ENCODE results near the gene TRPV5.

TRPV5 gene

DNA sequence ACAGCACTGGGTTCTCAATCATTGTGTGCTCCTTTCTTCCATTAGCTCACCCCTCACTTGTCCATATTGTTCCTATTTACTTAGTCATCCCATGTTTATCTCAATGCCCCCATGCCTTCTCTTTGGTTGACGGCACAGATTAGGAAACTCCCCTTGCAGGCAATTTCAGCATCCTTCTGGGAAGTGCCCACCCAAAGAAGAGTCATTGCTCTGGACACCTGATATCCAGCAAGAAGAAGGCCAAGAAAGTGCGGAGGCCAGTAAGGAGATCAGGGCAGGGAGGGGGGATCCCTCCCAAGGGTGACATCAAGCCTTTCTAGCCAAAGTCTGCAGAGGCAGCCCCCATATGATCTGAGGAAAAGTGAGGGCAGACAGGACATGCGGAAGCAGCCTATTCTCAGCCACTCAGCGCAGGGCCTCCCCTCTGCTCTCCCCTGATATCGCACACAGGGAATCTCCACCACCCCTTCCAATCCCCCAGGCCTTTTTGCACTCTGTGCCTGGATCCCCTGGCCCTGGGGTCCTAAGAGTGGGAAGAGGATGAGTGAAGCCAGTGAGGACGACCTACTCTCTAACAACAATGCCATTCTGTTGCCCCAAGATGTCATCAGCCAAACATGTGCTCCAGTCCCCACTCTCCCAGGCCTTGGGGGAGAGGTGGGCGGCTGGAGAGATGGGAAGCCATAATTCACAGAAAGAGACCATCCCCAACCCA, 49.8 kb downstream of the TRPV5 start:
- no peak for DNase-seq

DNA sequence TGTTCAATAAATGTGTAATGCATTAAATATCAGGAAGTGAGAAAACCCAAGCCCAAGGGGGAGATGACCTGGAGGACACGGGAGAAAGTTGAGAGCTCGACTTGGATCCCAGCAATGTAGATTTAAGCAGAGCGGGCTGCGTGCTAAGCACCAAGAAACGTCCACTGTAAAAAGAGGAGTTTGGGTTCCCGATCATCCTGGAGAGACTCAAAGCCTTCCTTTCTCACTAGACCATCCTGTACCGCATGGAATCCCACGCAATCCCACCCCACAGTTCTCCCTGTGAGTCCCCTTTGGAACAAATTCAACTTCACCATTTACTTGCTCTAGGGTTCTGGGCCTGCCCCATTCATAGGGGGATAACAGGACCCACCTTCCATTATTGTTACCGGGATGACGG, 50.4 kb downstream of the TRPV5 start:
- DNase-seq, result no peak

DNA sequence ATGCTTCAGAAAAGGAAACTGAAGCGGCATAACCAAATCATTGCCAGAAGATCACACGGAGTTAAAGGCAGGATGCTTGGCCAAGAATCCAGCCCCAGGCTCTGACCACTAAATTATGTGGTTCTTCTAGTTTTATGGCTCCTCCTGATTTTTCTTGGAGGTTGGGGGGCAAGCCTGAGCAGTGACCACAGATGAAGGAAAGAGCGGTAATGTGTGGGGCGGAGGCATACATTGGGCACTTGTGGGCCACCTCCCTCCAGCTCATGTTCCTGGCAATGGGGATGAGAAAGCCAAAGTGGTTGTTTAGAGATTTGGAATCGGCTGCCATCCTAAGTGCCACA, 51.2 kb downstream of the TRPV5 start:
- DNase-seq, result no peak

DNA sequence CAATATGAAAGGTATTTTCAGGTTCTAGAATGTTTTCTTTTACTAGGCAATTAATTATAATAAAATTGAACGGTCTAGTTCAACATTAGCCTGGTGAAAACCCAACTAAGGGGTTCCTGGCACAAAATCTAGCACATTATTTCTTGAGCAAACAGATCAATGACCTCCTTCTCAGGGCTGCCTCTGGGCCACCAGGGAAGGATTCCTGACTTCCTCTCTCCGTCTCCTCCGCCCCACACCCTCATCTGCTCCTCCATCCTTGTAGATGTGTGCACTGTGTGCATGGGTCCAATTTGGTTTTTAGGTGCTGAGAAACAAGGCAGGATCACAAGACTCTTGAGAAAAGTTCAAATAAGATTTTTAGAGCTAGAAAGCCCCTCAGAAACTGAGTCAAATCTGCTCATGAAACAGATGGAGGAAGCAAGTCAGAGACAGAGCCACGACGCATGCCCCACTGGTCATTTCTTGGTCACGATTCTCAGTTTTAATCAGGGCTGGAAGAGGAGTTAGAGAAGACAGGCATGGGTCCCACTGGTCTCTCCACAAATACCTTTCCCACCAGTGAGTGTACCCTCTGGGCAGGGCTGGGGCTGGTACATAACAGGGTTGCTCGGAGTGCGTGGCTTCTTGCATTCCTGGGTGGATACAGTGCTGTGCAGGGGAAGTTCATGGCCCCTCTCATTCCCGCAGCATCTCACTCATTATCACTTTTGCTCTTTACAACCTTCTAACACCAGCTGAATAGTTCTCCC, 51.8 kb downstream of the TRPV5 start:
- no peak for DNase-seq

DNA sequence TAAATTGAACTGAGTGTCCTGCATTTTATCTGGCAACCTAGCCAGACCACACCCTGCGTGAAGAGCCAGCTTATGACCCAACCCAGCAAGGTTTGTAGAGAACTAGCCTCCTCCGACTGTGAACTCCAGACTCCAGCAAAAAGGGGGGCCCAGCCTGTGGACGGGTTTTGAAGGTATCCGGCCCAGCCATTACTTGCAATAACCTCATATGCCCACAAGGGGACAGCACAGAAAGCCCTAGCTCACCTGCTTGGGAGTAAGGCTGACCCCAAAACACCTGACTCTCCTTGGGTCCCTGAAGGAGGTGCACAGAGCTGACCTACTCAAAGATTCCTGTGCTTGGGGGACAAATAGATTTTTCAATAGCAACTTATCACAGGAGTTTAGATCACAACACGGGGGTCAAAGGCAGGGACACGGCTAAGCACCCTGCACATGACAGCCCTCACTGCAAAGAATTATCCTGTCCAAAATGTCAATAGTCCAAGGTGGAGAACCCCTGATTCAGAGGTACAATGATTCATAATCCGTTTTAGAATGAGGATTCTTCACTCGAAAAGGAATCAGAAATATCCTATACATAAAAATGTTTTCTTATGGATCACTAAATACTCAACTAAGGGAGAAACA, 52.6 kb downstream of the TRPV5 start:
- DNase-seq, result no peak

DNA sequence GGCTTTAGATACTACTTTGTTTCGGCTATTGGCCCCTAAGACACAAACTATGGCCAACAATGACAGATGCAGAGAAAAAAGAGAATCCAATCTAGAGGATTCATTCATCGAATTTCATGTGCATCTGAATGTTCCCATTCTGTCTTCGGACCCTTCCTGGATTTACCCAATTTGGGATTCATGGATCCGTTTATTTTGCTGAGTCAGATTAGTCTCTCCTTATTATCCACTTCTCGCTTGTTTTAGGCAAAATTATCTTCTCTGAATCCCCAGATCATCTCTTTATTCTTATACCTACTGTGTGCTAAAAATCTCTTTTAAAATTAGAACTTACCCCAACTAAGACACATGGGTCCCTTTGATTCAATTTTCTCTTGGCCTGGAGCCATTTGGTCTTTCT, 54.5 kb downstream of the TRPV5 start:
- DNase-seq, result no peak

DNA sequence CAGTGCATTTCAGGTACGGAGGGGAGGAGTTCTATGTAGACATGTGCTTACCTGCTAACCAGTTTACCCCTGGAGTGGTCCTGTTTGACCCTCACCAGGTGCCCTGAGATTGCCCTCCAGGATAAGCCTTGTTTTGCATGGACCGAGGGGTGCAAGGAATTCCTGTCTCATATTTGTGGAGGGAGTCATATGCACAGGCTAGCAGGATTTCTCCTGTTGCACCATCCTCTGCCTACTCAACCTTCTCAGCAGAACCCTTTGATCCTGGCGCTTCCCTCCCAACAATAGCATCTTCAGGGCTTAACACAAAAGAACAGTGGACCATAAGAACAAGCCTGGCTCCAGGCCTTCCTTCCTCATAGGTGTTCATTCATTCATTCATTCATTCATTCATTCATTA, 55.2 kb downstream of the TRPV5 start:
- DNase-seq, result no peak

DNA sequence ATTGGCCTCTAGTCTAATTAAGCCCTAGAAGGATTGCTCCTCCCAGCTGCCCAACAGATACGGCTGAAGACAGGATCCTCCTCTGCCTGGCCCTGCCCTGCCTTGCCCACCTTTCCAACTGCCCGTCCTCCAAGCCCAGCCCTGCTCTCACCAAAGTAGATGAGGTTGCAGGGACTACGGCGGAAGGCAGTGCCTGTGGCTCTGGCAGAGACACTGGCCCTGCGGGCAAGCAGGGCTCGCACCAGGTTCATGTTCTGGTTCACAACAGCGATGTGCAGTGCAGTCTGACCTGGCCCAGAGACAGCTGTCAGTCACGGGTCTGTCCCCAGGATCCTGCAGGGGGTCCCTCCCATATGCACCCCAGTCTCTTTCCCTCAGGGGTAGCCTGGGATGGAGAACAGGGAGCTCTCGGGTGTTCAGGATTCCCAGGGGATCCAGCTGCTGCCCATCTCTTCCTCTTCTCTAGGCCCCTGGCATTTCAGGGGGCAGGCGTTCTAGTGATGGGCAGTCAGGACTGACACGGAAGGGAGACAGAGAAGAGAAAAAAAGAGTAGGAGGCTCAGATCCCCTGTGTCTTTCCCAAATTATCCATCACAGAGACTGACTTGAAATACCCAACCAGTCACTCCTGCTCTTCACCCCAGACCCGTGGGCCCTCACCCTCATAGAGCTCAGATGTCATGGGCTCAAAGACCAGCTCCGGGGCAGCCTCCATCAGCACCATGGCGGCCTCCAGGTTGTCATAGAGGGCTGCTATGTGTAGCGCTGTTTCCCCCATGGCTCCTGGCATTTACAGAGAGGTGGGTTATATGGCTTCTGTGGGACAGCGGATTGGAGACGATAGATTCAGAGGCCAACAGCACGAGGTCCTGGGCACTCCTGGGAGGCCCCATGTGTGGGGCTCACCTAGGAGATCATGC, 56.3 kb downstream of the TRPV5 start:
- DNase-seq, result no peak

DNA sequence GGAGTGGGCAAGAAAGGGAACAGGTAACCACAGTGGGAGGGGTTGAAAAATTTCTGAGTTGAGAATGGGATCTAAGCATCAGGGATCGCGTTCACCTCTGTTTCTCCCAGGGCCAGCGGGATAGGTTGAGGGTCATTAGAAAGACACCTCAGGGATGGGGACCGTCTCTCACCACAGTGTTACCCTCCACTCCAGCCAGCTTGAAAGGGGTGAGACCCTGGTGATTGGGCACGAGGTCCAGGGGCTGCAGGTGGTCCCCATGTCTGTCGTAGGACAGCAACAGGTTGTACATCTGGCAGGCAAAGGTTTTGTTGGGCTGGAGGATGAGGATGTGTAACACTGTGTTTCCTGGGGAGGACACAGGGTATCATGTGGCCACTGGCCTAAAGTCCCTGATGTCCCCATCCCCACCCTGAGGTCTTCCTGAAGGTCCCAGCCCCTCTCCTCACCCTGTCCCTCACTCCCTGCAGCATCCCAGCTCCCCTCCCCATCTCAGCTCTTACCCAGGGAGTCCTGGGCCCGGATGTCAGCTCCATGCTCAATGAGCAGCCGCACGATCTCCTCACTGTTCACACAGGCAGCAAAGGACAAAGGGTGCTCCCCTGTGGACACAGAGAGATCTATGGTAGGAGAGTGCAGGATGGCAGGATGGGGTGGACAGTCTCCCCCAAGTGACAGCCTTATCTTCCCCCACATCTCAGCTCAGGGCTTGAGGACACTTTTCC, 57.1 kb downstream of the TRPV5 start:
- DNase-seq, result no peak

DNA sequence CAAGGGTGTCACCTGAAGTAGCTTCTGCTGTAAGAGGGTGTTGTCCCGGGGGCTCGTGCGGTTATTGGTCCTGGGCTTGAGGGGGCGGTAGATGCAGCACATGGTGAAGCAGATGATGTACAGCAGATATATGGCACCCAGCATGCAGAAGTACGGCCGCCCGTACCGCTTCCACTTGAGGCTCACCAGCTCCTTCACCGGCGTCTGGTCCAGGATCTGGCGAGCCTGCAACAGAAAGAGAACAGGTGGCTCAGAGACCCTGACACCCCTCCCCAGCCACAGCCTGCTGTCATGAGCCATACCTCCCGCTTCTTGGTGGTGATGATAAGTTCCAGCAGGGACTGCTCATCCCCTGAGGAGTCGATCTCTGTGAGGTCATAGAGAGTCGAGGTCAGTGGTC, 58.1 kb downstream of the TRPV5 start:
- no peak for DNase-seq

DNA sequence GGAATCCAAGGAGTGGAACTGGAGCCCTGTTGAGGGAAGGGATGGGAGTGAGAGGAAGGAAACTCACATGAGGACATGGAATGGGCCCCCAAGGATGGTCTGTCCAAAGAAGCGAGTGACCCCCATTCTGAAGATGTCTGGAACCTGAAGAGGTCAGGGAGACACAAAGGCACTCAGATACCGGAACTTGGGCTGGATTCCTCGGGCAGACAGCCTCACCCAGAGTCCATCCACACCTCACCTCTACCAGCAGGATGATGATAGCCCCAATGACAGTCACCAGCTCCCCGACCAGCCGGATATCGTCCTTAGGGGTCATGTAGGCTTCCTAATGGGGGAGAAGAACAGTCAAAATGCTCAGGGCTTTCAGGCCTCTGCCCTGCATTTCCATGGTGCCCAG, 58.7 kb downstream of the TRPV5 start:
- no peak for DNase-seq

DNA sequence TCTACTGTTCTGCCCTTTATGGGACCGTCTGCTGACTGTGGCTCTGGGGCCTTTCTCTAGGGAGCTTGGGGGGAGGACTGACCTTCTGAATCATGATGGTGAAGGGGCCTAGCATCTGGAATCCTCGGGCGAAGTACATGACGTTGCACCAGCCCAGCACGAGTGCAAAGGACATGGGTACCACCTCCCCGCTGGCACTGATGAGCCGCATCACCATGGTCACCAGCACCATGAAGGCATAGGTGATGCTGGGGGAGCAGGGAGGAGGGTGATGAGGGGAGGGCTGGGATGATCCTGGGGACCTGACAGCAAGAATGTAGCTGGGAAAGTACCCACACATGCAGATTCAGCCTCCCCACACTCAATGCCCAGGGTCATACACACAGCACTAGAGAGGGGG, 59.1 kb downstream of the TRPV5 start:
- no peak for DNase-seq

DNA sequence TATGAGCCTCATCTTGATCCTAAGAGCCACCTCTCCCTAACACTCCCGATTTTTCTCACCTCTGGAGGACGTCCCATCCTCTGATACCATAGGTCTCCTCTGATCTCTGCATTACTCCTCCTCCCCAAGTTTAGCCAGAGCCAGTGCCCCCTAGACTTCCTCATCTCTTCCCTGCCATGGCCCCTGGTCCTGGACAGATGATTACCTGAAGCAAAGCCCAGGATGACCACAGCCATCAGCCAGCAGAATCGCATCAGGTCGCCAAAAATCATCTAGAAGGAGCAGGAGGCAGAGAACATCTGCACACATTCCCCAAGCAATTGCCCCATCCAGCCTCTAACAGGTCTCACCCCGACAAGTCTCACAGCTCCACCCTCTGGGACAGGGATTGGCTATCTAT, 59.7 kb downstream of the TRPV5 start:
- DNase-seq, result no peak

DNA sequence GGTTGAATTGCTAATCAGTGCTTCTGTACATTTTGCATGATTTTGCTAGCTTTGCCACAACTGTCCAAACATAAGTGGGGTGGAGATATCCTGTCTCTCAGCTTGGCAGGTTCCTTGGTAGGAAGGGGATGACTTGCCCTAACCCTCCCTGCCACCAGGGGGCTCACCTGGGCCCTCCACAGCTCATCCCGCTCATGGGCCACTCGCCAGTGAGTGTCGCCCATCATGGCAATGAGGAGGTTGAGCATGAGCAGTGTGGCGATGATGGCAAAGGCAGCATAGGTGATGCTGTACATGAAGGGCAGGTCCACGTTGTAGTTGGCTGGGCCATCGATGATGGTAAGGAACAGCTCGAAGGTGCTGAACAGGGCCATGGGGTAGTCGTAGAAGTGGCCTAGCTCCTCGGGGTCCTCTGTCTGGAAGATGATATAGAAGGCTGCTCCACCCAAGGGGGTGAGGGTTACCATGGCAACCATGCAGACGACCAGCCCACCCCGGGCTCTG, 60.2 kb downstream of the TRPV5 start:
- no peak for DNase-seq

DNA sequence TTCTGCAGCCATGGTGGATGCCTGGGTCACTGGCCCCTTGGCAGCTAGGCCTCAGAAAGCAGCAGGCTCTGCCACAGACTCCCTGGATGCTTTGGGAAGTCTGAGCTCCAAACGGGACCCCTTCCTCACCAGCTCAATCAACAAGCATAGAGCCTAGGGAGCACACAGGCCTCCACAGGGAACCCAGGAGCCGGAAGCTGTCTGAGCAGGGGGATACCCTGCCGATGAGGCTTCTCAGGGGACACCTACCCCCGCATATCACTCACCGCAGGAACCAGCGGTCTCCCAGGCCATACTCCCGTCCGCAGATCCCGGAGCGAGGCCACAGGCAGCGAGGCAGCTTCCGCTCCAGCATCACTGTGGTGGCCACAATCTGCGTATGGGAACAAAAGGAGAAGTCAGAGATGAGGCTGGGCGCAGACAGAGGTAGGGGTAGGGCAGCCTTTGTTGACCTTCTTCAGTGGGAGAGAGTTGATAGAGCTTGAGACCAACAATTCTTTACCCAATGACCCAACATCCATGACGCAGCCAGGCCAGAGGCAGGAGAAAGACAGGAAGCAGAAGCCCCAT, 61.4 kb downstream of the TRPV5 start:
- DNase-seq, result no peak

DNA sequence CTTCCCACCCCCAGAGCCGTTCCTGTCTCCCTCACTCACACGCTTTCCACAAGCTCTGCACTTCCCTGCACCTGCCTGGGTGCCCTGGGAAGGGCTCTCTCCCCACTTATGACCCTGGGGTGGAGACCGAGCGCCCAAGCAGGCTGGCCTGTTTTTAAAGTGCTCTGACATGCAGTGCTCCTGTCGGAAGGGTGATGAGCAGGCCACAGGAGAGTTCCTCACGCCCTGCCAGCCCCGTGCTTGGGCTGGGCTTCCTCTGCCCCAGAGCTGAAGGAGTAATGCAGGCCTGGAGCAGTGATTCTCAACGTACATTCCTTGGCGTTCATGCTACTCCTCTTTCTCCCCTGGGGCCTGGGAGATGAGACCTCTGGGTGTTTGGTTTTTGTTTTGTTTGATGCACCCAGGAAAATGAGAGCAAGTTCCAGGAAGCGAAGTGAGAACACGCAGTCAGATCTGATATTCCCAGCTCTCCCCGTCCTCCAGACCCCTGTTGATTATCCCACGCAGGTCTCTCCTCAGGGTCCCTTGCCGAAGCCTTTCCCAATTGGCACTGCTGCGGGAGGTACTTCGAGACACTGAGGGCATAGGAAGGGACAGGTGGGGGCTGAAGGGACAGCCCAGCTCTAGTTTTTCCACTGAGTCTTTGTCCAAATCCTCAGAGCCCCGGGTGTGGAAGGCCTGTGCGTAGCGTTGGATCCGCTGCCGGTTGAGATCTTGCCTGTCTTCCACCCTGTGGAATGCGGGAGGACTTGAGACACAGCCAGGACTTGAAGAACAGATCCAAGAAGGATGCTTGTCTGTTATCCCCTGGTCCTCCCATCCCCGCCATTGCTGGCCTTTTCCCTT, 62.1 kb downstream of the TRPV5 start:
- no peak for DNase-seq

DNA sequence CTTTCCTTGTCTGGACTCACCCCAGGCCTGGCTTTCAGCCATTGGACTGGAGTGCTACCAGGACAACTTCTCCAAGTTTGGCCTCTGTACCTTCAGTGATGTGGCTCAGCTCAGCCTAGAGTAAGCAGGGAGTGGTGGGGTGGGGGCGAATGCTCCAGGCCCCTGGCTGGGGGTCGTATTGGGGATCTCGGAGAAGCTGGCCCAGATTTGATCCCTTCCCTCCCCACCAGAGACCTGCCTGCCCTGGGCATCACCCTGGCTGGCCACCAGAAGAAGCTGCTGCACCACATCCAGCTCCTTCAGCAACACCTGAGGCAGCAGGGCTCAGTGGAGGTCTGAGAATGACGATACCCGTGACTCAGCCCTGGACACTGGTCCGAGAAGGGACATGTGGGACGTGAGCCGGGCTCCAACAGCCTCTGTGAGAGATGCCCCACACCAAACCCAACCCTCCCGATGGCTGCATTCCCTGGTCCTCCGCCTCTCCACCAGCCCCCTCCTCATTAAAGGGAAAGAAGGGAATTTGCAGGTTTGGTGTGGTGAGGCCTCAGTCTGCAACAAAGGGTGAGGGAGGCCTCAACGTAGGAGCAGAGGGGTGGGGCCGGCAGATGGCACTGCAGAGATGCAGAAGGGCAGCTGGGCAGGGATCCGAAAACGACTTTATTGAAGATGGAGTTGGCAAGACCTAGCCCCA, 62.8 kb downstream of the TRPV5 start:
- no peak for DNase-seq

DNA sequence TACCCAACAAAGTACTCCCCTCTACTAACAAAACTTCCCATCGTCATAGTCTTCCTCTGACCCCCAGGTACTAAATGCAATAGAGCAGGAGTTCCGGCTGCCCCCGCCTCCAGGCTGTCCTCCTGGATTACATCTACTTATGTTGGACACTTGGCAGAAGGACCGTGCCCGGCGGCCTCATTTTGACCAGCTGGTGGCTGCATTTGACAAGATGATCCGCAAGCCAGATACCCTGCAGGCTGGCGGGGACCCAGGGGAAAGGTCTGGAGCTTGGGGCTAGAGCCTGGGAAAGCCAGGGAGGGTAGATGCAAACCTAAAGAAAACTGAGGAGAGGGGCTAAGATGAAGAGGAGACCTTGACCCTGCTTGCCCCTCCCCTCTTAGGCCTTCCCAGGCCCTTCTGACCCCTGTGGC, 63.4 kb downstream of the TRPV5 start:
- DNase-seq, result no peak

DNA sequence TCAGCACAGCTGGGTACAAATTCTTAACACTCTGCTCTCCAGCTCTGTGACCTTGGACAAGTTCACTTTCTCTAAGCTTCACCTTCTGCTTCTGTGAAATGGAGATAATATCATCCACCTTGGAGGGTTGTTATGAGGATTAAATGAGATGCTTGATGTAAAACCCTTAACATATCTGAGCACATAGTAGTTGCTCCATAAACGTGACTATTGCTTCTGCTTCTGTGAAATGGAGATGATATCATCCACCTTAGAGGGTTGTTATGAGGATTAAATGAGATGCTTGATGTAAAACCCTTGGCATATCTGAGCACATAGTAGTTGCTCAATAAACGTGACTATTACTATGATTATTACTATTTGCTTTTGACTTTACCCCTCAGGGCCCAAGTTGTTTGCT, 64.1 kb downstream of the TRPV5 start:
- no peak for DNase-seq

DNA sequence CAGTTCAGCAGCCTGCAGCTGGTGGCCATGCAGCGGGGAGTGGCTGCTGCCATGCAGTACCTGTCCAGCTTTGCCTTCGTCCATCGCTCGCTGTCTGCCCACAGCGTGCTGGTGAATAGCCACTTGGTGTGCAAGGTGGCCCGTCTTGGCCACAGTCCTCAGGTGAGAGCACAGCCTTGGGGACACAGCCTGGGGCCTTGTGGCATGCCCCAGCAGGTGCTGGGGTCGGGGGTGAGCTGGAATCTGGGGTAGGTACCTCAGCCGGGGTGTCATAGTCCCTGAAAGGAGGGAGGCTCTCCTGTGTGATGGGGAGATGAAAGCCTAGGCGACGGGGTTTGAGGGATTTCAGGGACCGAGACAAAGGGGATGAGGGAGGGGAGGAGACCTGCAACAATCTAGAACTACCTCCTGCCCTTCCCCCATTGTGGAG, 64.5 kb downstream of the TRPV5 start:
- no peak for DNase-seq
